ENCODE measurements around the gene ENOX1. TPM values are rescaled to one million over a fixed set of nuclear protein-coding genes. Genes with fewer than 3 reads are reported as not detected.

ENOX1 gene
- total RNA-seq, 1 donor from 2014 or later = 0.71 TPM

GRCh38 chr13:43611281-43612273 lies 175.2 kb downstream of the ENOX1 start:
- Histone ChIP-seq H3K4me3 (ENCODE audit: low read depth, low read length) (no peak overlapping the region), H3K36me3 (ENCODE audit: control insufficient read depth, insufficient read depth, low read length) (no peaks in the 10 kb centered on the region), H3K27me3 (ENCODE audit: control insufficient read depth, insufficient read depth, low read length) (no peaks in the 10 kb centered on the region)
- TF ChIP-seq CTCF (IDR thresholded peaks at IDR 0.05; ENCODE audit: insufficient read depth, low read length, poor library complexity, severe bottlenecking) = no peak
- no peak for DNase-seq (ENCODE audit: low read depth)

- no peak overlapping the region for H3K4me3 ChIP-seq (ENCODE audit: low read depth, low read length)
- TF ChIP-seq CTCF (IDR thresholded peaks at IDR 0.05; ENCODE audit: insufficient read depth, low read length, poor library complexity, severe bottlenecking) = no peak
- H3K27me3 ChIP-seq (ENCODE audit: control insufficient read depth, insufficient read depth, low read length) = no peaks in the 10 kb centered on the region
- no peak for DNase-seq (ENCODE audit: low read depth)
- H3K36me3 ChIP-seq (ENCODE audit: control insufficient read depth, insufficient read depth, low read length) = no peaks in the 10 kb centered on the region
Measured at GRCh38 chr13:43608400-43609137, 178.2 kb downstream of the ENOX1 start.

GRCh38 chr13:43597599-43597945 lies 189.2 kb downstream of the ENOX1 start:
- no peak for TF ChIP-seq CTCF (IDR thresholded peaks at IDR 0.05; ENCODE audit: insufficient read depth, low read length, poor library complexity, severe bottlenecking)

GRCh38 chr13:43596924-43597598 lies 189.7 kb downstream of the ENOX1 start:
- Histone ChIP-seq H3K27me3 (ENCODE audit: control insufficient read depth, insufficient read depth, low read length) (no peaks in the 10 kb centered on the region), H3K4me3 (ENCODE audit: low read depth, low read length) (no peak overlapping the region), H3K36me3 (ENCODE audit: control insufficient read depth, insufficient read depth, low read length) (no peaks in the 10 kb centered on the region)
- no peak for DNase-seq (ENCODE audit: low read depth)
- no peak for TF ChIP-seq CTCF (IDR thresholded peaks at IDR 0.05; ENCODE audit: insufficient read depth, low read length, poor library complexity, severe bottlenecking)

More at GRCh38 chr13:43597599-43597945, 189.2 kb downstream of the ENOX1 start:
- DNase-seq (ENCODE audit: low read depth) = no peak
- Histone ChIP-seq H3K27me3 (ENCODE audit: control insufficient read depth, insufficient read depth, low read length) (no peaks in the 10 kb centered on the region), H3K36me3 (ENCODE audit: control insufficient read depth, insufficient read depth, low read length) (no peaks in the 10 kb centered on the region), H3K4me3 (ENCODE audit: low read depth, low read length) (no peak overlapping the region)

- no peak for DNase-seq (ENCODE audit: low read depth)
- Histone ChIP-seq H3K36me3 (ENCODE audit: control insufficient read depth, insufficient read depth, low read length) (no peaks in the 10 kb centered on the region), H3K27me3 (ENCODE audit: control insufficient read depth, insufficient read depth, low read length) (no peaks in the 10 kb centered on the region), H3K4me3 (ENCODE audit: low read depth, low read length) (no peak overlapping the region)
- no peak for TF ChIP-seq CTCF (IDR thresholded peaks at IDR 0.05; ENCODE audit: insufficient read depth, low read length, poor library complexity, severe bottlenecking)
Measured at GRCh38 chr13:43596006-43596405, 190.8 kb downstream of the ENOX1 start.

All from kidney epithelial cell (primary cell).